ENCODE measurements around the gene BLM. TPM values are rescaled to one million over a fixed set of nuclear protein-coding genes. Genes with fewer than 3 reads are reported as not detected.
"Not testable (repeated sequence)": the region's sequence is repeated elsewhere in the genome, so short reads cannot be mapped to it uniquely, and the experiment has no call there.

The BLM gene
- total and polyA plus RNA-seq, 2 of the 13 experiments (the other 11 are each of a cell fraction or from before 2014, with no cell fraction given) = 5.1 to 11.8 TPM

- H3K4me1 ChIP-seq (ENCODE audit: insufficient read depth, low read length) = no peaks in the 10 kb centered on the region
- H2AFZ ChIP-seq (ENCODE audit: low read length) = no peak overlapping the region
- in situ Hi-C loops (cut with HindIII; ENCODE audit: extremely low pct_ligation_motif_present, low pct_unique_long_range_greater_than_20kb) (no loop called here), intact Hi-C loops (cut with micrococcal nuclease; ENCODE audit: unreplicated experiment) (no loop called here)
- no peaks in the 10 kb centered on the region for H4K20me1 ChIP-seq (ENCODE audit: insufficient read depth, low read length)
- ATAC-seq (no peak), DNase-seq (ENCODE audit: low spot score) (no peak), FAIRE-seq (peak; percentile 30)
- TF ChIP-seq DDIT3 (CRISPR knock-in tag; IDR thresholded peaks at IDR 0.05) = no peak
- TF ChIP-seq ZNF275 (CRISPR knock-in tag; IDR thresholded peaks at IDR 0.05; ENCODE audit: borderline replicate concordance) = no peak
- no peak for TF ChIP-seq ZNF547 (CRISPR knock-in tag; IDR thresholded peaks at IDR 0.05)
- TF ChIP-seq XBP1 (CRISPR knock-in tag; IDR thresholded peaks at IDR 0.05) = no peak
- TF ChIP-seq TFDP2 (CRISPR knock-in tag; IDR thresholded peaks at IDR 0.05) = no peak
- TF ChIP-seq SMARCC2 (IDR thresholded peaks at IDR 0.05) = no peak
- no peak for TF ChIP-seq ZNF589 (CRISPR knock-in tag; conservative IDR thresholded peaks at IDR 0.05)
- no peak for TF ChIP-seq ZNF577 (CRISPR knock-in tag; IDR thresholded peaks at IDR 0.05; ENCODE audit: borderline replicate concordance, low read depth)
- no peak for TF ChIP-seq PLSCR1 (CRISPR knock-in tag; IDR thresholded peaks at IDR 0.05; ENCODE audit: borderline replicate concordance)
- TF ChIP-seq RARG (CRISPR knock-in tag; IDR thresholded peaks at IDR 0.05; ENCODE audit: low read depth) = no peak
- TF ChIP-seq NFKBIZ (CRISPR knock-in tag; IDR thresholded peaks at IDR 0.05) = no peak
- no peak overlapping the region for H3K9ac ChIP-seq (ENCODE audit: insufficient read depth, low read depth, low read length)
- no peak overlapping the region for H3K4me2 ChIP-seq (ENCODE audit: low read depth, low read length)
- CTCF ChIA-PET (ENCODE audit: low intra/inter-chr PET ratio, low total read pairs) = no interaction called here
- POLR2A ChIA-PET = no interaction called here
- no TSS peak for BruUV-seq (replicated peaks)
- 88% methylated on average over 1 of the region's 1 CpG for WGBS (ENCODE audit: low lambda C conversion rate)
- no peak overlapping the region for H3K4me3 ChIP-seq (replicated peaks in 1 of 3; ENCODE audit: insufficient read depth in 1 of 3, low read depth in 2 of 3, low read length in 3 of 3)
- H3K27ac ChIP-seq (ENCODE audit: extremely low read length, insufficient read depth, low read length) = no peak overlapping the region
- no peaks in the 10 kb centered on the region for H3K9me3 ChIP-seq (ENCODE audit: low read length)
- no peaks in the 10 kb centered on the region for H3K36me3 ChIP-seq (replicated peaks in 1 of 2; ENCODE audit: control insufficient read depth in 1 of 2, insufficient read depth in 2 of 2, low read length in 2 of 2)
- no peaks in the 10 kb centered on the region for H3K27me3 ChIP-seq (ENCODE audit: control insufficient read depth in 1 of 2, insufficient read depth in 2 of 2, low read length in 2 of 2)
- H3K79me2 ChIP-seq (ENCODE audit: insufficient read depth, low read length) = no peaks in the 10 kb centered on the region
Measured at GRCh38 chr15:90735923-90736322, 18.8 kb downstream of the BLM start.

GRCh38 chr15:90740545-90740944 lies 23.4 kb downstream of the BLM start:
- in situ Hi-C loops (cut with HindIII; ENCODE audit: extremely low pct_ligation_motif_present, low pct_unique_long_range_greater_than_20kb); DNase-seq (ENCODE audit: low spot score); H3K27me3 ChIP-seq (ENCODE audit: control insufficient read depth in 1 of 2, insufficient read depth in 2 of 2, low read length in 2 of 2); H3K9me3 ChIP-seq (ENCODE audit: low read length); POLR2A ChIA-PET; H3K9ac ChIP-seq (ENCODE audit: insufficient read depth, low read depth, low read length); intact Hi-C loops (cut with micrococcal nuclease; ENCODE audit: unreplicated experiment); H3K4me3 ChIP-seq (replicated peaks in 1 of 3; ENCODE audit: insufficient read depth in 1 of 3, low read depth in 2 of 3, low read length in 3 of 3); ATAC-seq; H3K4me1 ChIP-seq (ENCODE audit: insufficient read depth, low read length); CTCF ChIA-PET (ENCODE audit: low intra/inter-chr PET ratio, low total read pairs); H3K36me3 ChIP-seq (replicated peaks in 1 of 2; ENCODE audit: control insufficient read depth in 1 of 2, insufficient read depth in 2 of 2, low read length in 2 of 2); H3K4me2 ChIP-seq (ENCODE audit: low read depth, low read length); FAIRE-seq; H3K27ac ChIP-seq (ENCODE audit: extremely low read length, insufficient read depth, low read length); H4K20me1 ChIP-seq (ENCODE audit: insufficient read depth, low read length); H2AFZ ChIP-seq (ENCODE audit: low read length); H3K79me2 ChIP-seq (ENCODE audit: insufficient read depth, low read length); BruUV-seq (replicated peaks): not testable (repeated sequence)
- WGBS (ENCODE audit: low lambda C conversion rate) = 95% methylated on average over 3 of the region's 3 CpGs

Measured in HepG2 (cell line).